OCI-LY7 (cell line): ENCODE data around the gene AFDN. TPM values are rescaled to one million over a fixed set of nuclear protein-coding genes. Genes with fewer than 3 reads are reported as not detected.

Source experiments
- BruUV-seq: library from RNA; stranded (reverse); fragments of 400-500 nt; replicated peaks from 2 replicates; lab custom pipeline; 2021; lab: Mats Ljungman, UMichigan
- CTCF ChIA-PET: fragments of 300-600 bp; sonication (Branson Sonifier 250); formaldehyde crosslinking; loops from one replicate; lab custom pipeline; 2022; ENCODE audit warnings: antibody characterized with exemption; ENCODE audit not compliant: unreplicated experiment; lab: Charles Lee
- POLR2A ChIA-PET: fragments of 300-600 bp; sonication (Branson Sonifier 250); formaldehyde crosslinking; loops from one replicate; lab custom pipeline; 2022; ENCODE audit warnings: antibody characterized with exemption; lab: Charles Lee
- DNase-seq: peaks from one replicate; pipeline ENCODE4 v3.0.0-alpha.2; 2015; ENCODE audit warnings: low spot score
- H2AFZ ChIP-seq: fragments of 200-600 bp; sonication (generic), shearing (Covaris generic); 2 replicates; pipeline ENCODE4 v1.6.1; 2014; ENCODE audit warnings: mild to moderate bottlenecking, antibody characterized with exemption, low read length, moderate library complexity
- H3K27ac ChIP-seq: fragments of 200-600 bp; sonication (generic); 2 replicates; pipeline ENCODE4 v1.5.1; 2014; ENCODE audit warnings: mixed run types, low read depth, mild to moderate bottlenecking, moderate library complexity, low read length, inconsistent platforms; ENCODE audit not compliant: poor library complexity, severe bottlenecking
- H3K36me3 ChIP-seq: fragments of 200-600 bp; sonication (generic); 2 replicates; pipeline ENCODE4 v1.6.1; 2014; ENCODE audit warnings: mild to moderate bottlenecking, antibody characterized with exemption, low read length, moderate library complexity, mixed read lengths; ENCODE audit not compliant: insufficient read depth
- H3K4me1 ChIP-seq: fragments of 200-600 bp; sonication (generic); 2 replicates; pipeline ENCODE4 v1.5.1; 2014; ENCODE audit warnings: mild to moderate bottlenecking, low read length; ENCODE audit not compliant: insufficient read depth, poor library complexity, severe bottlenecking
- H3K4me2 ChIP-seq: fragments of 200-600 bp; sonication (generic); 2 replicates; pipeline ENCODE4 v1.6.1; 2014; ENCODE audit warnings: mild to moderate bottlenecking, low read length
- H3K4me3 ChIP-seq: fragments of 200-600 bp; sonication (generic); 2 replicates; pipeline ENCODE4 v1.5.1; 2014; ENCODE audit warnings: mild to moderate bottlenecking, low read depth, low read length; ENCODE audit not compliant: poor library complexity, severe bottlenecking
- H3K79me2 ChIP-seq: fragments of 200-600 bp; sonication (generic); 2 replicates; pipeline ENCODE4 v1.6.1; 2016; ENCODE audit warnings: low read depth, mild to moderate bottlenecking, low read length, moderate library complexity, mixed read lengths; ENCODE audit not compliant: insufficient read depth
- H3K9me2 ChIP-seq: fragments of 200-600 bp; sonication (generic); 2 replicates; pipeline ENCODE4 v1.6.1; 2016; ENCODE audit warnings: mild to moderate bottlenecking, low read length, mixed read lengths; ENCODE audit not compliant: insufficient read depth
- H3K9me3 ChIP-seq: fragments of 200-600 bp; sonication (generic); 2 replicates; pipeline ENCODE4 v1.6.1; 2014; ENCODE audit warnings: mild to moderate bottlenecking, mixed run types, low read length, mixed read lengths
- H4K20me1 ChIP-seq: fragments of 200-600 bp; sonication (generic); 2 replicates; pipeline ENCODE4 v1.6.1; 2014; ENCODE audit warnings: mild to moderate bottlenecking, antibody characterized with exemption, low read length, moderate library complexity, mixed read lengths; ENCODE audit not compliant: insufficient read depth
- EZH2phosphoT487 ChIP-seq: fragments of 200-600 bp; sonication (generic); IDR thresholded peaks from 2 replicates; pipeline ENCODE4 v1.6.1; 2018; ENCODE audit warnings: low read depth, borderline replicate concordance, mild to moderate bottlenecking, mixed run types, antibody characterized with exemption, low read length, moderate library complexity, mixed read lengths
- intact Hi-C: fragments of 100-400 bp; cut with micrococcal nuclease; formaldehyde crosslinking; loops from one replicate; pipeline ENCODE4 v1.10.0; 2022; ENCODE audit not compliant: unreplicated experiment
- total RNA-seq, 2 experiments: library from RNA; depleted of rRNA in 1 of 2; stranded (reverse); fragments of >200 nt in 1 of 2; shearing (Covaris generic) in 1 of 2; gene quantifications; 2 replicates each; pipeline ENCODE4 v1.2.3, GENCODE V29; 2014 to 2022
- TF ChIP-seq, protein P1 (sequence below): fragments of 200-600 bp; sonication (generic); conservative IDR thresholded peaks from 2 replicates; pipeline ENCODE4 v1.5.1; 2014; ENCODE audit warnings: mild to moderate bottlenecking, antibody characterized with exemption, low read length, moderate library complexity, mixed read lengths

AFDN gene
- total RNA-seq, 2 experiments from 2014 or later, result 43.6 to 71.6 TPM

DNA sequence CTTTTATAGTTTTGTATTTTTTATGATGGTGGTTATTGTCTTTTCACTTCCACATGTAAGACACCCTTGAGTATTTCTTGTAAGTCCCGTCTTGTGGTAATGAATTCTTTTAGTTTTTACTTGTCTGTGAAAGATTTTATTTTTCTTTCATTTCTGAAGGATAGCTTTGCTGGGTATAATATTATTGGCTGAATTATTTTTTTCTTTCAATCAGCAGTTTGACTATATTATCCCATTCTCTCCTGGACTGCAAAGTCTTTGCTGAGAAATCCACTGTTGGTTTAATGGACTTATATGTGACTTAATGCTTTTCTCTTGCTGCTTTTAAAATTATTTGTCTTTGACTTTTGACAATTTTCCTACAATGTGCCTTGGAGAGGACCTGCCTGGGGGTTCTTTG is 184.6 kb downstream of the AFDN start:
- no peaks in the 10 kb centered on the region for H3K36me3 ChIP-seq
- no peak overlapping the region for H3K27ac ChIP-seq
- intact Hi-C loops, result no loop called here
- H3K9me3 ChIP-seq, result peaks cover 17% of the 10 kb centered on the region; the same call in 1 of the 2 replicates
- no peaks in the 10 kb centered on the region for H3K4me1 ChIP-seq
- H4K20me1 ChIP-seq, result no peaks in the 10 kb centered on the region
- CTCF ChIA-PET, result no interaction called here
- no peak for DNase-seq
- no peak overlapping the region for H2AFZ ChIP-seq
- no peaks in the 10 kb centered on the region for H3K9me2 ChIP-seq
- POLR2A ChIA-PET, result interaction anchor here (1.4 kb wide), 1 partner anchor 9 kb away, joined by 3 read pairs; no protein-coding TSS in a partner anchor
- no peaks in the 10 kb centered on the region for H3K79me2 ChIP-seq
- no peak overlapping the region for H3K4me2 ChIP-seq
- TF ChIP-seq, protein P1, sequence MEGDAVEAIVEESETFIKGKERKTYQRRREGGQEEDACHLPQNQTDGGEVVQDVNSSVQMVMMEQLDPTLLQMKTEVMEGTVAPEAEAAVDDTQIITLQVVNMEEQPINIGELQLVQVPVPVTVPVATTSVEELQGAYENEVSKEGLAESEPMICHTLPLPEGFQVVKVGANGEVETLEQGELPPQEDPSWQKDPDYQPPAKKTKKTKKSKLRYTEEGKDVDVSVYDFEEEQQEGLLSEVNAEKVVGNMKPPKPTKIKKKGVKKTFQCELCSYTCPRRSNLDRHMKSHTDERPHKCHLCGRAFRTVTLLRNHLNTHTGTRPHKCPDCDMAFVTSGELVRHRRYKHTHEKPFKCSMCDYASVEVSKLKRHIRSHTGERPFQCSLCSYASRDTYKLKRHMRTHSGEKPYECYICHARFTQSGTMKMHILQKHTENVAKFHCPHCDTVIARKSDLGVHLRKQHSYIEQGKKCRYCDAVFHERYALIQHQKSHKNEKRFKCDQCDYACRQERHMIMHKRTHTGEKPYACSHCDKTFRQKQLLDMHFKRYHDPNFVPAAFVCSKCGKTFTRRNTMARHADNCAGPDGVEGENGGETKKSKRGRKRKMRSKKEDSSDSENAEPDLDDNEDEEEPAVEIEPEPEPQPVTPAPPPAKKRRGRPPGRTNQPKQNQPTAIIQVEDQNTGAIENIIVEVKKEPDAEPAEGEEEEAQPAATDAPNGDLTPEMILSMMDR, result no peak
- no peak for TF ChIP-seq EZH2phosphoT487
- no TSS peak for BruUV-seq
- no peak overlapping the region for H3K4me3 ChIP-seq

DNA sequence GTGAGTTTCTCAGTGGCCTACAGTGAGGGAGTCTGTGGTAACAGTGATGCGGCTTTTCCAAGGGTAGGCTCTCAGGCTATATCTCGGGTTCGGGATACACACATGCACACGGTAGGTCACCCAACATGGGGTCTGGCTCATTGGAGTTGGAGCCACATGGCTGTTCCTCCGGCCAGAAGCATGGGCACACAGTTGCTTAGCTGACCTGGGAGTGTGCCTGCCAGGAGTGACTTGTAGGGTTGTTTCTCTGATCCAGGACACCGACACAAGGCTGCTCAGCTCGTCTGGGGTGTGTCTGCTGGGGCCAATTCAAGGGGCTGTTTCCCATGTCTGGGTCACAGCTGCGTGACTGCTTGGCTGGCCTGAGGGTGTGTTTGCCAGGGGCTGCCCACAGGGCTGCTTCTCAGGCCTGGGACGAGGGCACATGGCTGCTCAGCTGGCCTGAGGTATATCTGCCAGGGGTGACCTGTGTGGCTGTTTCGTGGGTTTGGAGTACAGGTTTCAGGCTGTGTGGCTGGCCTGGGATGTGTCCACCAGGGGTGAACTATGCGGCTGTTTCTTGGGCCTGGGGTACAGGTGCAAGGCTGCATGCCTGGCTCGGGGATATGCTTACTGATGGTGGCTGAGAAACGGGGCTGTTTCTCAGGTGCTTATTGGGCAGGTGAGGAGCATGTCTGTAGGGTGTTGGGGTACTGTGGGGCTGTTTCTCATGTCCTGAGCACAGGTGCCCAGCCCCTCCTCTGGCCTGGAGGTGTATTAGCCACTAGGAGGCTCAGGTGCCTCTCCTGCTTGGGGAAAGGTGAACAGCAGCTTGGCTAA is 185.9 kb downstream of the AFDN start:
- no peak for DNase-seq
- Histone ChIP-seq H3K27ac (no peak overlapping the region), H4K20me1 (no peaks in the 10 kb centered on the region), H2AFZ (no peak overlapping the region), H3K36me3 (no peaks in the 10 kb centered on the region), H3K4me1 (no peaks in the 10 kb centered on the region), H3K4me2 (no peak overlapping the region), H3K9me3 (peaks cover 17% of the 10 kb centered on the region; the same call in 1 of the 2 replicates), H3K9me2 (no peaks in the 10 kb centered on the region), H3K79me2 (no peaks in the 10 kb centered on the region), H3K4me3 (no peak overlapping the region)
- intact Hi-C loops, result no loop called here
- ChIA-PET POLR2A (interaction anchor here (1.4 kb wide), 1 partner anchor 8 kb away, joined by 3 read pairs; no protein-coding TSS in a partner anchor), CTCF (no interaction called here)
- no TSS peak for BruUV-seq
- TF ChIP-seq, protein P1, result no peak
- no peak for TF ChIP-seq EZH2phosphoT487
